Liver (tissue), 9 donors: ENCODE data around the gene ARL14EP. TPM values are rescaled to one million over a fixed set of nuclear protein-coding genes. Genes with fewer than 3 reads are reported as not detected.

Source experiments
- DNase-seq: peaks from one replicate; pipeline ENCODE4 v3.0.0-alpha.2; 2017; ENCODE audit warnings: low spot score
- H3K27ac ChIP-seq, 2 donors: one replicate each; pipeline ENCODE4 v1.7.0; 2013; ENCODE audit warnings: inconsistent platforms in 2 of 2, low read length in 2 of 2, control low read depth in 1 of 2, low read depth in 1 of 2, mild to moderate bottlenecking in 1 of 2
- H3K27me3 ChIP-seq, 4 donors: one replicate each; pipeline versions ENCODE4 v1.6.1 to v1.7.0; 2013; ENCODE audit warnings: low read length in 3 of 4, inconsistent platforms in 1 of 4, mild to moderate bottlenecking in 1 of 4, moderate library complexity in 1 of 4; ENCODE audit not compliant: control insufficient read depth in 4 of 4, insufficient read depth in 4 of 4
- H3K36me3 ChIP-seq, 4 donors: one replicate each; pipeline versions ENCODE4 v1.6.1 to v1.7.0; 2013; ENCODE audit warnings: low read length in 3 of 4, mild to moderate bottlenecking in 3 of 4, low read depth in 1 of 4, moderate library complexity in 1 of 4; ENCODE audit not compliant: control insufficient read depth in 4 of 4, insufficient read depth in 3 of 4
- H3K4me1 ChIP-seq, 4 donors: one replicate each; pipeline versions ENCODE4 v1.6.1 to v1.7.0; 2013; ENCODE audit warnings: low read length in 3 of 4, mild to moderate bottlenecking in 3 of 4, moderate library complexity in 1 of 4; ENCODE audit not compliant: control insufficient read depth in 4 of 4, insufficient read depth in 4 of 4
- H3K4me3 ChIP-seq, 3 donors: one replicate each; pipeline versions ENCODE4 v1.6.1 to v1.7.0; 2013; ENCODE audit warnings: low read length in 3 of 3, control low read depth in 1 of 3, low read depth in 1 of 3, mild to moderate bottlenecking in 1 of 3
- H3K9ac ChIP-seq, 2 donors: one replicate each; pipeline ENCODE4 v1.7.0; 2013; ENCODE audit warnings: low read length in 2 of 2, mild to moderate bottlenecking in 2 of 2, moderate library complexity in 2 of 2, control low read depth in 1 of 2, low read depth in 1 of 2
- H3K9me3 ChIP-seq, 4 donors: one replicate each; pipeline versions ENCODE4 v1.6.1 to v1.7.0; 2013; ENCODE audit warnings: low read length in 3 of 4; ENCODE audit not compliant: control insufficient read depth in 4 of 4
- CTCF ChIP-seq: fragments of 150-350 bp; IDR thresholded peaks from 2 replicates; pipeline ENCODE4 v1.5.1; 2017; ENCODE audit warnings: improper control_type of control experiment, low read depth, low read length; ENCODE audit not compliant: missing input control
- EGR1 ChIP-seq, 2 donors: IDR thresholded peaks; 2 replicates each; pipeline ENCODE4 v1.6.1; 2016 to 2018; ENCODE audit warnings: antibody characterized with exemption in 2 of 2, low read depth in 2 of 2
- FOXA1 ChIP-seq: IDR thresholded peaks from 2 replicates; pipeline ENCODE4 v1.6.1; 2016; ENCODE audit warnings: antibody characterized with exemption
- FOXA2 ChIP-seq: IDR thresholded peaks from 2 replicates; pipeline ENCODE4 v1.6.1; 2016; ENCODE audit warnings: antibody characterized with exemption
- GABPA ChIP-seq, 2 donors: IDR thresholded peaks in 1 of 2; conservative IDR thresholded peaks in 1 of 2; 2 replicates each; pipeline ENCODE4 v1.6.1; 2016; ENCODE audit warnings: antibody characterized with exemption in 2 of 2, mild to moderate bottlenecking in 1 of 2, moderate library complexity in 1 of 2
- HNF4A ChIP-seq, 2 donors: conservative IDR thresholded peaks; 2 replicates each; pipeline ENCODE4 v1.6.1; 2016; ENCODE audit warnings: antibody characterized with exemption in 2 of 2, mild to moderate bottlenecking in 2 of 2
- HNF4G ChIP-seq: IDR thresholded peaks from 2 replicates; pipeline ENCODE4 v1.6.1; 2016; ENCODE audit warnings: antibody characterized with exemption
- JUND ChIP-seq, 2 donors: IDR thresholded peaks; 2 replicates each; pipeline ENCODE4 v1.6.1; 2016; ENCODE audit warnings: antibody characterized with exemption in 2 of 2
- NR2F2 ChIP-seq: IDR thresholded peaks from 2 replicates; pipeline ENCODE4 v1.6.1; 2016; ENCODE audit warnings: antibody characterized with exemption
- RAD21 ChIP-seq, 2 donors: IDR thresholded peaks; 2 replicates each; pipeline ENCODE4 v1.6.1; 2016; ENCODE audit warnings: antibody characterized with exemption in 2 of 2, mild to moderate bottlenecking in 2 of 2
- REST ChIP-seq: IDR thresholded peaks from 2 replicates; pipeline ENCODE4 v1.6.1; 2016; ENCODE audit warnings: antibody characterized with exemption, mild to moderate bottlenecking
- RXRA ChIP-seq, 2 donors: IDR thresholded peaks; 2 replicates each; pipeline ENCODE4 v1.6.1; 2017 to 2018; ENCODE audit warnings: antibody characterized with exemption in 2 of 2, mild to moderate bottlenecking in 1 of 2
- SP1 ChIP-seq: IDR thresholded peaks from 2 replicates; pipeline ENCODE4 v1.6.1; 2018; ENCODE audit warnings: antibody characterized with exemption, mild to moderate bottlenecking
- TAF1 ChIP-seq: conservative IDR thresholded peaks from 2 replicates; pipeline ENCODE4 v1.6.1; 2016; ENCODE audit warnings: antibody characterized with exemption, mild to moderate bottlenecking
- YY1 ChIP-seq: IDR thresholded peaks from 2 replicates; pipeline ENCODE4 v1.6.1; 2016; ENCODE audit warnings: antibody characterized with exemption, mild to moderate bottlenecking
- WGBS: extraction: QIAGEN DNeasy Blood & Tissue Kit; methylation state at CpG from one replicate; pipeline ENCODE4 v1.1.7; 2013; 5-methylcytosine and 5-hydroxymethylcytosine counted together
- polyA plus RNA-seq, 2 donors: library from polyadenylated mRNA; stranded (reverse) in 1 of 2; unstranded in 1 of 2; fragments of 200-250 nt in 1 of 2; fragments of >200 nt in 1 of 2; fragmentation: Nextera tagmentation in 1 of 2; extraction: Ambion mirVana in 1 of 2; gene quantifications; one replicate each; pipeline versions ENCODE4 v1.2.1 to v1.2.3, GENCODE V29; 2013 to 2015
- total RNA-seq, 2 donors: library from RNA; depleted of rRNA; stranded (reverse); fragments of >200 nt; gene quantifications; one replicate each; pipeline ENCODE4 v1.2.3, GENCODE V29; 2014
- TF ChIP-seq, protein P1 (sequence below): IDR thresholded peaks from 2 replicates; pipeline ENCODE4 v1.6.1; 2016; ENCODE audit warnings: antibody characterized with exemption
- TF ChIP-seq, protein P2 (sequence below): IDR thresholded peaks from 2 replicates; pipeline ENCODE4 v1.6.1; 2016; ENCODE audit warnings: antibody characterized with exemption
- TF ChIP-seq, protein P3 (sequence below): IDR thresholded peaks from 2 replicates; pipeline ENCODE4 v1.6.1; 2016; ENCODE audit warnings: antibody characterized with exemption
- donor health status: healthy.
- donor health status: healthy.
- donor health status: healthy.
- donor health status: healthy.
- donor health status: healthy.

Gene ARL14EP
- total and polyA plus RNA-seq, 4 donors = 8.2 to 22.9 (median 13.6) TPM

GRCh38 chr11:30281476-30282288, 41.2 kb upstream of the ARL14EP start:
- H3K9ac ChIP-seq = no peak overlapping the region
- H3K4me1 ChIP-seq = no peaks in the 10 kb centered on the region
- H3K36me3 ChIP-seq = no peaks in the 10 kb centered on the region
- 64% methylated on average over 7 of the region's 7 CpGs for WGBS
- no peaks in the 10 kb centered on the region for H3K27me3 ChIP-seq
- no peaks in the 10 kb centered on the region for H3K9me3 ChIP-seq
- no peak for DNase-seq
- TF ChIP-seq, protein P1, sequence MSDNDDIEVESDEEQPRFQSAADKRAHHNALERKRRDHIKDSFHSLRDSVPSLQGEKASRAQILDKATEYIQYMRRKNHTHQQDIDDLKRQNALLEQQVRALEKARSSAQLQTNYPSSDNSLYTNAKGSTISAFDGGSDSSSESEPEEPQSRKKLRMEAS = no peak
- TF ChIP-seq SP1 = no peak
- TF ChIP-seq, protein P2, sequence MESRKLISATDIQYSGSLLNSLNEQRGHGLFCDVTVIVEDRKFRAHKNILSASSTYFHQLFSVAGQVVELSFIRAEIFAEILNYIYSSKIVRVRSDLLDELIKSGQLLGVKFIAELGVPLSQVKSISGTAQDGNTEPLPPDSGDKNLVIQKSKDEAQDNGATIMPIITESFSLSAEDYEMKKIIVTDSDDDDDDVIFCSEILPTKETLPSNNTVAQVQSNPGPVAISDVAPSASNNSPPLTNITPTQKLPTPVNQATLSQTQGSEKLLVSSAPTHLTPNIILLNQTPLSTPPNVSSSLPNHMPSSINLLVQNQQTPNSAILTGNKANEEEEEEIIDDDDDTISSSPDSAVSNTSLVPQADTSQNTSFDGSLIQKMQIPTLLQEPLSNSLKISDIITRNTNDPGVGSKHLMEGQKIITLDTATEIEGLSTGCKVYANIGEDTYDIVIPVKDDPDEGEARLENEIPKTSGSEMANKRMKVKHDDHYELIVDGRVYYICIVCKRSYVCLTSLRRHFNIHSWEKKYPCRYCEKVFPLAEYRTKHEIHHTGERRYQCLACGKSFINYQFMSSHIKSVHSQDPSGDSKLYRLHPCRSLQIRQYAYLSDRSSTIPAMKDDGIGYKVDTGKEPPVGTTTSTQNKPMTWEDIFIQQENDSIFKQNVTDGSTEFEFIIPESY = no peak
- no peak for TF ChIP-seq RAD21 (IDR thresholded peaks at IDR 0.05)
- TF ChIP-seq JUND (IDR thresholded peaks at IDR 0.05) = no peak
- no peak for TF ChIP-seq HNF4A (conservative IDR thresholded peaks at IDR 0.05)
- no peak for TF ChIP-seq YY1
- no peak for TF ChIP-seq NR2F2
- TF ChIP-seq GABPA (IDR thresholded peaks at IDR 0.05 in 1 of 2, conservative IDR thresholded peaks at IDR 0.05 in 1 of 2) = no peak
- no peak for TF ChIP-seq EGR1 (IDR thresholded peaks at IDR 0.05; ENCODE audit: low read depth in 2 of 2)
- no peak for TF ChIP-seq HNF4G
- TF ChIP-seq FOXA1 = no peak
- TF ChIP-seq CTCF = no peak
- TF ChIP-seq, protein P3, sequence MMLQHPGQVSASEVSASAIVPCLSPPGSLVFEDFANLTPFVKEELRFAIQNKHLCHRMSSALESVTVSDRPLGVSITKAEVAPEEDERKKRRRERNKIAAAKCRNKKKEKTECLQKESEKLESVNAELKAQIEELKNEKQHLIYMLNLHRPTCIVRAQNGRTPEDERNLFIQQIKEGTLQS = no peak
- TF ChIP-seq REST = no peak
- no peak for TF ChIP-seq RXRA (IDR thresholded peaks at IDR 0.05)
- TF ChIP-seq FOXA2 = no peak
- no peak for TF ChIP-seq TAF1
- no peak overlapping the region for H3K27ac ChIP-seq
- H3K4me3 ChIP-seq = no peak overlapping the region
